Activated CD8-positive, alpha-beta memory T cell treated with anti-CD3 and anti-CD28 coated beads, Interleukin-2, amount 50 U/mL, for 4 hours (primary cell): ENCODE results near the gene AUTS2.

Experiments used
- DNase-seq: peaks from one replicate; pipeline ENCODE4 v3.0.0-alpha.2; 2020

The AUTS2 gene

DNA sequence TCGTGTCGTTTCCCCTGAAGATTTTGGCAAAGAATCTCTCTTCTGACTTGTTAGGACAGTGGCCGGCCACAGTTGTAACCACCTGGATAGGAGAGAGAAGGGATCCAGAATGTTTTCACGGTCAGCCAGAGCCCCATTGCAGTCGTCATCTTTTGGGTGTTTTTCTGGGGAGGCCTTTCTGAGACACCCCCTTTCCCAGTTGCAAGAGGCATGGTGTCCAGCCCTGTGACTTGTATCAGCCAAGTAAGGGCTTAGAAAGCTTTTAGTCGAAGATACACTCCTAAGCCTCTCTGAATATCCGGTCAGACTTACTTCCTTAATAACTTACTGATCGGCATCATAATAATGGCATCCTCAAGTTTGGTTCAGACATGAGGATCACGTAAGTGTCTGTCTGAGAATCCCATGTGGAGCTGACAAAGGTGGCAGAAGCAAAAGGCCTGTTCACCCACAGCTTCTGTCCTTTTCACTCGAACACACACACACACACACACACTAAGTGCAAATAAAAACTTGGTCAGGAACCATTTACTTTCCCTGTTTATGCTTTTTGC is 1098.0 kb downstream of the AUTS2 start:
- no peak for DNase-seq

DNA sequence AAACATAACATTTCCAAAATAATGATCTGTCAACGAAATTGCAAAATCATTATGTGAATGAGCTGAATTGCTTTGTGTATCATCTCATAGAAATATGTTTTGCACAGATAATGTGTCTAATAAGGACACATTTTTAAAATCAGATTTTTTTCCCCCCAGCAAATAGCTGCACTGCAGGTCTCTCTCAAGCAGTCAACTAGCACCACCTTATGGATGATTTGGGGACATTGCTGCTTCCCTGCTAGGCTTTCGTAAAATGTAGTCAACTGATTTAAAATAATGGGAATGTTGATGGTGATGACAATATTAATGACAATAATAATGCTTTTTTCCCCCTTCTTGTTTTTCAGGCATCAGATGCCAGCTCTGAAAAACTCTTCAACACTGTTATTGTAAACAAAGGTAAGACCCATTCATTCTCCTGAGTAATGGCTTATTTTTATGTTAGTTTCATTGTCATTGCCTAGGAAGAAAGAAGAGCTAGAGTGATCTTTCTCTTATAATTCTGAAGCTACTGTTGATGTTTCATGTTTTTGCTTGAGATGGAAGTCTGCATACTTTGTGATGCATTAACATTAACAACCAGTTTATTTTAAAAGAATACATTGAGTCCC is 1100.1 kb downstream of the AUTS2 start:
- DNase-seq: peak; percentile 24

DNA sequence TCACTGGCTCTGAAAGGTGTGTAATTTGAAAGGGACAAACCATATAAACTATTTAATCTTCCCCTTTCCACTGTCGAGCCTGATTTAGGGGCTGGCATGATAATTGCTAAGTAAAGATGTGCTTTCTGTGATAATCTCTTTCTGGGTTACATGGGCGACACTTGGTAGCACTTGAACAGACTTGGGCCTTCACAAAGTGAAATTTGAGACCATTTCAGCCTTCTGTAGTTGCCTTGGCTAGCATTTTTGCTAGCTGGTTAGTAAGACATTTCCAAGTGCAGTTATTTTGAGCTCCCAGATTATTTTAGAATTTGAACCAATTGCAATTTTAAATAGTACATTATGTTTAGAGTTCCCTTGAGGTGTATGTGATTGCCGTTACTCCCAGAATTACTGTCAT is 1101.0 kb downstream of the AUTS2 start:
- DNase-seq: no peak

DNA sequence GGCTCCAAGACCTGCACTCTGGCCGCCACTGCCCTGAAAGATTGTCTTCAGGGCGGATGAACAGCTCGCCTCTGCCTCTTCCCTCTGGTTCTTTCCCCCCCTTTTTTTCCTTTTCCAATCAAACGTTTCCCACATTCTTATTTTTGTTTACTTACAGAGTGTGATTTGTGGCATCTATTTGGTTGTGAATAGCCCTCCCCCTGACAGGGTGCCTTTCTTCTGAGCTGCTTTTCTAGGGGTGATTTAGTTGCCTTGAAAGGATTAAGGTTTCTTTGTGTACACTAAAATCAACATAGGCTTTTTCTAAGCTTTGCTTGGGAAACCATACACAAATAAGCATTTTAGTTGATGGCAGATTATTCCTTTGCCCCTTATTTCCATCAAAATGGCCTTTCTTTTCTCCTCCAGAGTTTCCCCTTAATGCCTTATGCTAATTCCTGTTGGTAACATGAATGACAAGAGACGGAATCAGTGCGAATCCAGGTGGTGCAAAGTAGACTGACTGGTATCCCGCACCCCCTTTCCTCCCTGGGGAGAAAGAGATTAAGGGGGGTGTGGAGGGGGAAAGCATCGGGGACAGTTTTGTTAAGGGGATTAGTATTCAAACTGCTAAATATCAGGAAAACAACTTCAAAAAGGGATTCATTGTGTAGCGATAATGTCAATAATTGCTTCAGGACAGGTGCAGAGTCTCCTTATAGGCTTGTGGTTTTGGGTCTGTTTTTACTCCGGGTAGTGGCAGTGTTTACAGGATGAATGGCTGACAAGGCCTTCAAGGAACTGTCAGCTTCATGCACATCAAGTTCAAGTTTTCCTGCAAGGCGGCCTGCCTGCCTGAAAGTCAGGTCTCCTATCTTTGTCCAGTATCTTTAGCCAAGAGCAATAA is 1102.0 kb downstream of the AUTS2 start:
- no peak for DNase-seq

DNA sequence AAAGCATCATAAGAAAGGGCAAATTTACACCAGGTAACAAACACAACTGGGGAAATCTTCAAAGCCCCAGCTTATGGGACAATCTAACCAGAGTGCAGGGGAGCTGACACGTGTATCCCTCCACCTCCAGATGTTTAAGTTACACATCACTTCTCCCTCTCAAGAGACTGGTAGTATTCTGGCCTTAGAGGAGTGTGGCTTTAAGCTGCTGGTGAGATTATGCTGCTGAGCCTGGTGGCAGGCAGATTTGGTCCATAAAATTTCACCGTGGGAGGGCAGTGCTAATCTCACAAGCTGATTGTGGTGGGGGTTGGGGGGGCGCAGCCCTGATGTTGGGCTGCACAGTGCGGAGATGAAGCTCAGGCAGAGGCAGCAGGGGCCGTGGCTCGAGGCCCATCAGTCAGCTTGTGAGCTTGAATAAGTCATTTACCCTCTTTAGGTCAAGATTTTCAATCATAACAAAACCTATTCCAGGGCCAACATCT is 1102.7 kb downstream of the AUTS2 start:
- no peak for DNase-seq

DNA sequence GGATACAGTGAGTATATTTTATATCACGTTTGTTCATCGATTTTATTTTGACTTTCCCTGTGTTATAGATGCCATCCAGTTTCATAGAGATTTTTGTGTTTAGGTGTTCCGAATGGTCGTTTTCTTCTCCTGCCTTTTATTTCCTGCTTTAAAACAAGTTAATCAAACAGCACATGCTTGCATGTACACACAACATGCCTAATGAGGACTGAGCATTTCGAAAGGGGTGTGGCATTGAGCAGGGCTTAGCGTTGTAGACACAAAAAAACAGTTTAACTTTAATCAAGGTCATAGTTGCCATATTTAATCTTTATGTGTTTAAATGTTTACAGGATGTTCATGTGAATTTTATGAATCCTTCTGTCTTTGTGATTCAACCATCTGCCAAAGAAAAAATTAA is 1103.2 kb downstream of the AUTS2 start:
- no peak for DNase-seq

DNA sequence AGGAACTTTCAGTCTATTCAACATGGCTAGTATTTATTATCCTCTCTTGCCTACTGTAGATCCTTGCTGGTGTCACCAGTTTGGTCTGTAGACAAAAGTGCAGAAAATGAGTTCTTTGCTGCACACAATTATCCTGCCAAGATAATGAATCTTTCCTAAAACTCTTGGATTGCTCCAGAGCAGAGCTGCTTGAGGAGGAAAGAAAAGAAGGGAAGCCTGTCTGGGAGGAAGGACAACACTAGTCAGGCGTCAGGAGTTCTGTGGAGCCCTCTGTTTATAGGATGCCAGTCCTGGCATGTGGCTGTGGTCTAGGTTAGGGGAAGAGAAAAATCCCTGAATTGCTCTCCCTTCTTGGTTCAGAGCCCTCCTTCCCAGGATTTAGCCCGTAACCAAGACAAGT is 1103.7 kb downstream of the AUTS2 start:
- no peak for DNase-seq

DNA sequence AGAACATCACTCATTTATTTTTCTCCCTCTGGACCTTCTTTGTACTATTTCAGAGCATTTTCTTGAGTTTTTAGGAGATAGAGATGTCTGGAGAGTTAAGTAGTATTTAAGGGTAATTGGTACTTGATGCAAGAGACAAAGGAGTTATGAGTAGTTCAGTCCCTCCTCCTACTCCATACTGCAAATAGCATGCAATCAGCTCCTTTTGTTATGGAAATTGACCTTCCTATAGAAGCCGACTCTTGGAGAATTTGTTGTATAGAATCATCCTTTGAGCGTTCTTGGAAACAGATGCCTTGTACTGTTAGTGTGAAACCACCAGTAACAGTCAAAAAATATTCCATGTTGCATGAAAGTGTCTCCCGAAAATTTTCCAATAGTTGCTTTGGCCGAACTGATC is 1105.5 kb downstream of the AUTS2 start:
- DNase-seq: no peak

DNA sequence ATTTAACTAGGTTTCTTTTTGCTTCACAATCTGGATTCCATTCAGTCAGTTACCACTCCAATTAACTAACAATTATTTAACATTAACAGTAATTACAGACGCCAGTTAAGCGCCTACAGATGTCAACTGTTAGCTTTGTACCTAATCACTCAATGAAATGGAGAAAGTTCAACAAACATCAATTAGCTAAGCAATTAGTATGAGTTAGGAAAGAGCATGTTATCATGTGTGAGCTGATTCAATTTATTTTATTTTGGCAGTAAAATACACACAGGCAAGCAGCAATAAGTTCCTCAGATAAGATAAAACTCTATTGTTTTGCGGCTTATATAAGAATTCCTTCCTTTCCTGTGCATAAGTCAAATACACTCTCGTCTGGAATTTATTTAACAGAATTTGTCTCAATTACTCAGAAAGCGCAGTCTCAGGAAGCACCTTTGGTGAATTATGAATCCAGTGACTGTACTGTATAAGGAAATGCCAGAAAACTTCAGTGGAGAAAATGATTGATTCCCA is 1106.6 kb downstream of the AUTS2 start:
- DNase-seq: no peak

DNA sequence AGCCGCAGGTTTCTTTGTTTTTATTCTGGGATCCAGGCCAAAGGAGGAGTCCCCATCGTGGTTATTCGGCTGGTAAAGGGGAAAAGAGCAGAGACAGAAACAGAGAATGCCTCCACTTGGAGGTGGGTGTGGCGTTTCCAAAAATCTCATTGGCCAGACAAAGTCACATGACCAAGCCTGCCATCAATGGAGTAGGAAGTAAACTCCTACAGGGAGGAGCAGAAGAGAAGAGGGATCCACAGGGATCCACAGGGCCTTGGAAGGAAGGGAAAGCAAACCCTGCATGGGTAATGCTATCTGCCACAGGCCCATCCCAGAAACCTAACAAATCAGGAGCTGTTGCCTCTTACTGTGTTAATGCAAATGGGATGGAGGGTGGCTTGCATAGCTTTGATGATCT is 1107.9 kb downstream of the AUTS2 start:
- DNase-seq: no peak

DNA sequence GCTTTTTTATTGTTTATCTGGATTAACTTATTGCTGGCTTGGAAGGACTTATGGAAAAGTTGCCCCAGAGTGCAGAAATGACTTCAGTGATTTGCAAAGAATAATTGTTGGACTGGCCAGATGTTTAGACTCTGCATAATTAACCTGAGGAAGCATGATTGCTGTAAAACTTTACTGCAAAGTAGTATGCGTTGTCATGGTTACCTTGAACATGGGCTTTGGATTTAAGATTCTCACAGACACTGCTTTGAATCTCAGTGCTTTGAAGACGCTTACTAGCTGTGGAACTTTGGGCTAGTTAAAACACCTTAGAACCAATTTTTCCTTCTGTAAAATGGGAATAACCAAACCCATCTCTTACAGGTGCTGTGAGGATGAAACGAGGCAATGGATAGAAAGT is 1108.4 kb downstream of the AUTS2 start:
- DNase-seq: no peak

DNA sequence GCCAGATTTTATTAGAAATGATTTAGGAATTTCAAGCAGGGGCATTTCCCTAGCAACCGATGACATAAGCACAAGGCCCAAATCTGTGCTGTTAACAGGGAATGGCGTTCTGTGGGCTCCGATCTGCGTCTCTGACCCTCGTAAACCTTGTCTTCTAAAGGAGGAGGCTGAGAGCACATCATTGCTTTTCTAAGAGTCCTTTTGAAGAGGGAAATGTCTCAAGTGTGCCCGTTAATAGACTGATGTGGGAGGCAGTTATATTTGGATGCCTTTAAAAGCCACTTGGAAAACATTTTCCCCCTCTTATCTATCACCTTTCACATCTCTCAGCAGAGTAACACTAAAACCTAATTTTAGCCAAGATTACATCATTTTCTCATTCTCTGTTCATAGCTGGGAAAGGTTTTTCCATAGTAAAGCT is 1109.6 kb downstream of the AUTS2 start:
- DNase-seq: no peak

DNA sequence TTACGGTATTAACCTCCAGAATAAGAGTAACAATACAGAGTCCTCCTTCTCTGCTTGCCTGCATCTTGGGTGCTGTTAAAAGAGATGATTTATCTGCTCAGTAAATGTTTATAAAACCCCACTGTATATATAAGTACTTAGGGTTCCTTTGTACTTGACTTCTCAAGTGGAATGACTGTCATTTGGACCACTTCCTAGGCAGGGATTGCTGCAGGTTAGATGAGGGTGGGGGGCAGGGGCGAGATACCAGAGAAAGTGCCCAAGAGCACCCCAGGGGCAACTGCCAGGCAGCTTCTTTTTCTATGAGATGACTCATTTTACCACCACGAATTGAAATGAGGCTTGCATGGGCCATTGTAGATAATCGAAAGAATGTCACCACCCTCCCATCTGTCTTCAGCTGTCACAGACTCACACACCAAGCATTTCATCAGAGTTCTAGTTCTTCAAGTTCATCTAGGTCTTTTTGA is 1111.8 kb downstream of the AUTS2 start:
- DNase-seq: no peak

DNA sequence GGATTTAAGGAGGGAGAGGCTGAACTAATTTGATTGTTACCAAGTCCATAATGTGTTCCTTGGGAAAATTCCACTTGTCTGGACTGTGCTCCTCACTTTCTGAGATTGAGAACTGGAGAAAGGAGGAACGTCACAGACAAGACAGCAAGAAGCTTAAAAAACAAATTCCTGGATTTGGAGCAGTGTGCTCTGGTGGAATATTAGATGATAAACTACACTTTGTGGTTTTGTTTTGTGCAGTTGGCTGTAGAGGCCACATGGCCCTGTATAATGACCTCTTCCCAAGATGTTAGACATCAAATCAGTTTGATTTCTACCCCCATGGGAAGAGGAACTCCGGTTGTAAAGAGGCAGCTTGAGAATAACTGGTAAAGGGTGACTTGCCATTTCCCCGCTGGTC is 1112.4 kb downstream of the AUTS2 start:
- no peak for DNase-seq

DNA sequence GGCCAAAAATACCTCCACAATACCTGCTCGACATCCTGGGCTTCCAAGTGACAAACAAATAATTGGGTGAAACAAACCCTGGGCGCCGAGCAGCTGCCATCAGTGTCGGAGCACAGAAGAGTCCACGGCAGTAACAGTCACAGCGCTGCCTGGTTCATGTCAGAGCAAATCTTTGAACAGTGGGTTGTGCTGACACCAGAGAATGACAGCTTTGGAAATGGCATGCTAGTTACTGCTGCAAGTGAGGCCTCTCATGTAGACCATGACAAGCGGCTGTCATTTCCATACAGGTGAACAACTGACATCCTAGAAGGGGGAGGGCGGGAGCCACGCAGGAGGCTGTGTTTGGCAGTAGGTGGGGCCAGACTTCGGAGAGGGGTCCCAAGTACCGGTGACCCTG is 1113.2 kb downstream of the AUTS2 start:
- DNase-seq: no peak

DNA sequence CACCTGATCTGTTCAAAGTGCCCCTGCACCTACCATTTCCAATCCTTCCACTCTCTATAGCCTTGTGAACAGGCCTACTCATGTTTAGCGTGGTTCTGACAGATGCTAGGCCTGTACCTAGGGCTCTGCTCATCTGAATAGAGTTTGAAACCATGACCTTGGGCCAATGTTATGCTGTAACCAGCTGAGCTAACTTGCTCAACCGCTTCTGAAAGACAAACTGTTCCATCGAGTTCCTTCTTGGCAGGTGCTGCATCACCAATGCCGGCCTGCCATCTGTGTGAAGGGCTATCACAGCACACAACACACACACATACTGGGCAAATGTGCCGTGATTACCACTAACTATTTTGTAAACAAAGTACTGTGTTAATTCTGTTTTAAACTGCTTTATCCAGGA is 1114.7 kb downstream of the AUTS2 start:
- DNase-seq: no peak

DNA sequence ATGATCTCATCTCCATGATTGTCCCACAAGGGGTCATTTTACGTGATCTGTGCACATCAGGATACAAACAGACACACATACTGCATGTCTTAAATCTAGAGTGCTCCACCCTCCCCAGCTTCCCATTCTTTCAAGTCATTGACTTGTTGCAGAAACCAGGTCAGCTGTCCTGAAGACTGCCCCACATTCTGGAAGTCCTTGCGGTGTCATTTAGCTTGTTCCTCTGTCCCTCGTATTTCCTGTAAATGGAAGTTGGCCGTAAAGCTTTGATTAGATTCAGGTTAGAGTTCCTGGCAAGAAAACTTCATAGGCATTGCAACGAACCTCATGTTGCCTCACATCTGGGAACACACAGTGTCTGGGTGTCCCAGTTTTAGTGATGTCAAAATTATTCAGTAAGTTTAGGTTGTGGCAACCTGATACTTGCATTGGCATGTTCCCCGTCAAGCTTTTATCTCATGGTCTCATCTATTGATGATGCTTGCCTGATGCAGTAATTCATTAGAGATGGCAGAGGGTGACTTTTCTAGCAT is 1116.3 kb downstream of the AUTS2 start:
- DNase-seq: no peak

DNA sequence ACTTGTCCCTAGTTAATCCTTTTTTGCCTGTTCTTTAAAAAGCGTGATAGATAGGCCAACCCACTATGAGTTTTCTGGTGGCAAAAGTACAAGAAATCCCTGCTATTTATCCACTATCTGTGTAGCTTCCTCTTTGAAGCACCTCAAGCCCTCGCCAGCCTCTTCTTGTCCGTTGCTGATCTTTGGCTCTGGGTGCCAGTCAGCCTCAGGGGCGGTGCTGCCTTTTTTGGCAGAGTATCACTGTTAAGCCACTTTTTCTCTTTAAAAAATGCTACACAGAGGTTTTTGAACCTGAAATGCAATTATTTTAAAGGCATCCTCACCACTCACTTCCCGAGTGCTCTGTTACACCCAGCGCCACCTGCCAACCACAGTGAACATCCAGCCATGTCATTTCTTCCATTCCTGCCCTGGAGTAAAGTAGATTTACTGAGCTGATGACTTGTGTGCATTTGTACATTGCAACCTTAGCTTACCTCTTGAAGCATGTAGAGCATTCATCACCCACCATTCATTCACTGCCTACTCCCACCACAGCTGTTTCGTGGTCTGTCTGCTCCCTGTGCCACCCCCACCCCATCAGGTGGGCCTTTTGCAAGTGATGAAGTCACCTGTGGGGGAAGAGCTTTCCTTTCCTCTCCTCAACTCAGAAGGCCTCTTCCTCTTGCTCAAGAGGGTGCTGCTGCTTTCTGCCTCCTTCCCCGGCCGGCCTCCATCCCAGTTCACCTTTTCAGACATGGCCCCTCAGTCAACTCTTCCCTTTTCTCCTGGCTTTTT is 1119.5 kb downstream of the AUTS2 start:
- DNase-seq: no peak

DNA sequence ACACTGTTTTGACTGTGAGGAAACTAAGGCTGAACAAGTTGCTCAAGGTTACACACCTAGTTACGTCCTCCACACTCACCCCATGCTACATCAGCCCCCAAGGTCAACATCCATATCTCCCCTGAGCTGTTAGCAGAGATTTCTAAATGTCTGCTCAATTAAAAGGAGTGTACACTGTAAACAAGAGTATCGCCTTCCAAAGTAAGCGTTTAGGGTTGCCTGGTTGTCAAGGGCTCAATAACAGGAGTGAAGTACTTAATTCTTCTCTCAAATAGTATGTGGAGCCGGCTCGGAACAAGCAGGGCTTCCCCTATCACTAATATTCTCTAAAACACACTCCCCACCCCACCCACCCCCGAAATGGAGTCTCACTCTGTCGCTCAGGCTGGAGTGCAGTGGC is 1120.8 kb downstream of the AUTS2 start:
- DNase-seq: no peak

DNA sequence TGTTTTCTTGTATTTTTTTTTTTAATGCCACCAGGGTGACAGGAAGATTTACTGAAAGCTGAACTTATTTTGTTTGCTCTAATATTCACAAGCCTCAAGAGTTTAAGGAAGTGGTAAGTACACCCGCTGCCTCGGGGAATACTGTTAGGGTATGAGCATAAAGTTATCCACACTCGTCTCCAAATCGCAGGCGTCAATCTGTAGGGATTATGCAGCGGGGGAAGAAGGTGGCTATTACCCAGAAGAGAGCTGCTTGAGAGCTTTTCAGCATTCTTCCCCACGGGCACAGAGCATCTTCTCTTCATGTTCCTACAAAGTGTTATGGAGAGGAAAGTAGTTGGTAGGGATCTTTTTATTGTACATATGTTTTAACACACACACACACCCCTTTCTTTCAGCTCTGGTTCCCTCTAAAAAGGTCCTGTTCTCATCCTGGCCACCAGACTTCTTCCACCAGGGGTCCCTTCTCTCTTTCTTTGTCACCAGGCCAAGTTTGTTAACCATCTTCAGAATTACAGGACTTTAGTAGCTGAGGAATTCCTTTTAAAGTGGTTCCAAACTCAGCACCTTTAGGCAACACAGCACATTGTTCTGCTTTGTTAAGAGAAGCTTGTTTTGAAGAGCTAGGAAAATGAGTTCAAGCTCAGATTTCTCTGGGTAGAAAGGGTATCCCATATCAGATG is 1122.1 kb downstream of the AUTS2 start:
- no peak for DNase-seq

DNA sequence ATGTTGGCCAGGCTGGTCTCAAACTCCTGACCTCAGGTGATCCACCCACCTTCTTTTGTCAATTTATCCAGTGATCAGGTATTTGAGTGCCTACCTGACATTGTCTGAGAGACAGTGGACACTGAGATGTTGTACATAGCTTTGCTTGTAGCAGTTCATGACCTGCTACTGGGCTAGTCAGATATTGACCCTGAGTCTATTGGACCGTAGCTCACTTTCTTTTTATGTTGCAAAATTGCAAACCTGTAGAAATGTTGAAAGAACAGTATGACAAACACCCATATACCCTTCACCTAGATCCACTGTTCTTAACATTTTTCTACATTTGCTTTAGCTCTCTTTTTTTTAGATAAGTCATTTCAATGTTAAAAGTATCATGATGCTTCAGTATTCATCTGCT is 1123.2 kb downstream of the AUTS2 start:
- no peak for DNase-seq

DNA sequence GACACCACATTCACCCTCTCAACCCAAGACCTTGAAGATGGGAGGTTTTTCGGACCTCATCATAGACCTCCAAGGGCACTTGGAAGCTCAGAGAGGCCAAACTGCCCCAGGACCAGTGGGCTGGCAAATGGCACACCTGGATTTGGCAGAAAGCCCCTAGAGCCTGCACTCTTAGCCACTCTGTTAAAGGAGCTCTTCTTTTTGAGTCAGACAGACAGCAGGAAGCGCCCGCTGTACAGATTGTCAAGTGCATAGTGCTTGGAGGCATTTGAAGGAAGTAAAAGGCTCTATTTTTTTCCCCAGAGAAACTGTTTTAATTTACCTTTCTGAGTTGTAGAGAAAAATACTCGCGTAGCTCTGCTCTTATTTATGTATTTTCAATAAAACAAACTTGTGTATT is 1125.1 kb downstream of the AUTS2 start:
- no peak for DNase-seq
